ENCODE data around the gene SMPD3. TPM values are rescaled to one million over a fixed set of nuclear protein-coding genes. Genes with fewer than 3 reads are reported as not detected.

SMPD3 gene
- total RNA-seq, 1 donor from 2014 or later, result 64.8 TPM

DNA sequence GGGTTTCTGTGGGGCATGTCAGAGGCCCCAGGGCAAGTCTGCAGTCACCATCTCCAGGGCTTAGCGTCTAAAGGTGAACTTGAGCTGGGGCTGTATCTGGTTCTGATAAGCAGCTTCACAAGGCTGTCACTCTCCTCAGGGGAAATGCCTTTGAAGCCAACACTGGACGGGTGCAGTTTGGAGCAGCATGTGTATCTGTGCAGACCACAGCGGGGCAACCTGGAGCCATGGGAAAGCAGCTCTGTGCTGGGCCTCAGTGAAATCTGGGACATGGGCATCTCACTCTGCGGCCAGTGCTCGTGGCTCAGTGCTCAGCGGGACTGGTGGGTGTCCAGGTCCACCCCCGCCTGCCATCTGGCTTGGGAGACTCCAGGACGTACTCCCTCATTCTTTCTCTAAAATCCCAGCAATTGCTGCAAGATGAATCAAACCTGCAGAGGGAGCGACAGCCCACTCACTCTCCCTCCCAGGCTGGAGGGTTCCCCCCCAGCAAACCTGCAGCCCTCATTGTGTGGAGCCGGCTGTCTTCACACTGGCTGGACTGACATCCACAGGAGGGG lies 74.0 kb downstream of the SMPD3 start:
- DNase-seq (ENCODE audit: low spot score in 2 of 2), result no peak
- FAIRE-seq, result no peak

DNA sequence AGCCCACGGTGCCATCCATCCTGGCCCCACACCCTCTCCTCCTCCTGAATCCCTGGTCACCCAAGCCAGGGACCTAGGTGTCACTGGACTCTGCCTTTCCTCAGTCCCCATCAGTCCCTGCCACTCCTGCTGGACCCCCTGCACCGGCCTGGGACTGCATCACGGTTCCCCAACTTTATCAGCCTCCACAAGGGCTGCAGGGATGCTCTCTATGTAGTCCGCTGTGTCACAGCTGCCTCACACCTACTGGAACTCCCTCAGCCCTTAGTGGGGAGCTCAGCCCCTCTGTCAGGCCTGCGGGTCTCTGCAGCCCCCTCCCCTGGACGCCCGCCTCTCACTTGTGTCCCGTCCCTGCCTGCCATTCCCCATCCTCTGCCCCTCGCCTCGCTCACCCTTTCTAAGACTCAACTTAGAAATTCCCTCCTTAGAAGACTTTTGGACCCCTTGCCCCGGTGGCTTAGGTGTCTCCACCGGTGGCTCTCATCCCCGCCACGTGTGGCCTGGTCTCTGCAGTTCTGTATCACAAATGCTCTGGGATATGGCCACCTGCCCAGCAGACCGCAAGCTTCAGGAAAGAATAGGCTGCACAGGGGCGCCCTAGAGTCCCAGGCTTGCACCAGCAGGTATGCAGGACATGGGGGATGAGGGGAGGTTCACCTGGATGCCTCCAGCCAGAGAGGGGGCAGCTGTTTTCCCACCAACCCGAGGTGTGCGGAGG lies 74.6 kb downstream of the SMPD3 start:
- FAIRE-seq, result no peak
- DNase-seq (ENCODE audit: low spot score in 2 of 2), result no peak

DNA sequence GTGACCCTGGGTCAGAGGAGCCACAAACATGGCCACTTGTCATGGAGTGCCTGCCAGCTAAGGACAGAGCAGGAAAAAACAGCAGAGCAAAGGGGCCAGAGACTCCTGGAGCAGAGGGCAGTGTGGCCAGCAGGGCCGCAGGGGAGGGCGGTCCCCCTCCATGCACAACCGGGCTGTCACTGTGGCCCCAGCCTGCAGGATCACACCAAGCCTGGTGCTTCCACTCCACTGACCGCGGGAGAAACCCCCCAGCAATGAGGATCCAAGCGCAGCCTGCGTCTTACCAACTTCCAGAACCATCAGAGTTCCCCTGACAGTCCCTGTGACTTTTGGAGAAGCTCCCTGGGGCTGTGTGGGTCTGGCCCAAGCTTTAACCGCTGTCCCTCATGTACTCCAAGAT lies 75.5 kb downstream of the SMPD3 start:
- FAIRE-seq (no peak), DNase-seq (ENCODE audit: low spot score in 2 of 2) (no peak)

DNA sequence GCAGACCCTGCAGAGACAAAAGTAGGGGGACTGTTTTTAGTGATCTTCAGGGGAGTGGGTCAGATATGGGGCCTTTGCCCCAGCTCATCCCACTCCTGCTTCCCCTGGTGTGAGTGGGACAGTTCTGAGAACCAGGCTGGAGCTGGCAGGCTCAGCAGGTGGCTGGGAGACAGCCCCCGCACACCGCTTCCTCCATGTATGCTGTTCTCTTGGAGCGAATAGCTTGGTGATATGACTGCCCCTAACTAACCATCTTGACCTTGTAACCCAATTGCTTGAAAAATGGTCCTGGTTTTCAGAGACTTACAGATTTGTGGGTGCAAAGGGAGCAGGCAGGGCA lies 76.0 kb downstream of the SMPD3 start:
- FAIRE-seq, result no peak

DNA sequence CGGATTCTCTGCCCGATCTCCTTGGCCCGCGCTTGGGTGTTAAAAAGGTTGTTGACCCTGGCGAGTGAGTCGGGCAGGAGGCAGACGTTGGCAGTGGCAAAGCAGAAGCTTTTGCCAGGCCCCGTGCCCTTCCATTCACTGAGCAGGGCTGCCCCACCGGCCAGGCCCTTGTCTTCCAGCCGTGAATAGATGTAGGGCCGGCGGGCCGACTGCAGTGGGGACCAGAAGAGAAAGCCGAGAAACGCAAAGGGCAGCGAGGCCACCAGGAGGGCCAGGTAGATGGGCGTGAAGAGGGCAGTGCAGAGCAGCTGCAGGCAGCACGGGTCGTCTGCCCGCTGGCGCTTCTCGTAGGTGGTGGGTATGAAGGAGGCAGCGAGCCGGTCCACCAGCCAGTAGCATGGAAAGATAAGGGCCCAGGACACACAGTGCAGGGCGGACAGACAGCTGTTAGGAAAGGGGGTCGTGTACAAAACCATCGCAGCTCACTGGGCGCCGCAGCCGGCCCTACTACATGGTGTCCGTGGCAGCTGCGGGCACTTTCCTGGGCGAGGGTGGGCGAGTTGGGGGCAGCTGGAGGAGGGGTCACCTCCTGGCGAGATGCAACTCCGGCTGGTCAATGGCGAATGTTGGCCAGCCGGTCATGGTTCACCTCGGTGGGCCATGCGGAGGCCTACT lies 76.5 kb downstream of the SMPD3 start:
- FAIRE-seq (no peak), DNase-seq (ENCODE audit: low spot score in 2 of 2) (no peak)

More for the DNA sequence above, 76.0 kb downstream of the SMPD3 start:
- no peak for DNase-seq (ENCODE audit: low spot score in 2 of 2)

DNA sequence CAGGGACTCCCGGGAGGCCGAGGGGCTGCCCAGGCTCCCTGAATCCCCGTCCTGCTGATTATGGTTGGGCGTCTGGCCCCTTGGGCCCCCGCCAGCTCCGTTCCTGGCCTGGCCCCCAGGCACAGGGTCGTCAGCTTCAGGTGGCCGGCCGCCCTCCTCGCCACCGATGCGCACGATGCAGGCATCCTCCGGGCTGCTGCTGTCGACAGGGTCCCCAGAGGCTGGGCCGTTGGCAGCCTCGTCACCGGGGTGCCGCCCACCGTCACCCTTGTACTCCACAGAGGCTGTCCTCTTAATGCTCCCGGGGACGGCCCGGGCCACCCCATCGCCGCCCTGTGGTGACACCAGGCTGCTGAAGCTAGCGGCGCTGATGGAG lies 77.0 kb downstream of the SMPD3 start:
- no peak for DNase-seq (ENCODE audit: low spot score in 2 of 2)
- no peak for FAIRE-seq

DNA sequence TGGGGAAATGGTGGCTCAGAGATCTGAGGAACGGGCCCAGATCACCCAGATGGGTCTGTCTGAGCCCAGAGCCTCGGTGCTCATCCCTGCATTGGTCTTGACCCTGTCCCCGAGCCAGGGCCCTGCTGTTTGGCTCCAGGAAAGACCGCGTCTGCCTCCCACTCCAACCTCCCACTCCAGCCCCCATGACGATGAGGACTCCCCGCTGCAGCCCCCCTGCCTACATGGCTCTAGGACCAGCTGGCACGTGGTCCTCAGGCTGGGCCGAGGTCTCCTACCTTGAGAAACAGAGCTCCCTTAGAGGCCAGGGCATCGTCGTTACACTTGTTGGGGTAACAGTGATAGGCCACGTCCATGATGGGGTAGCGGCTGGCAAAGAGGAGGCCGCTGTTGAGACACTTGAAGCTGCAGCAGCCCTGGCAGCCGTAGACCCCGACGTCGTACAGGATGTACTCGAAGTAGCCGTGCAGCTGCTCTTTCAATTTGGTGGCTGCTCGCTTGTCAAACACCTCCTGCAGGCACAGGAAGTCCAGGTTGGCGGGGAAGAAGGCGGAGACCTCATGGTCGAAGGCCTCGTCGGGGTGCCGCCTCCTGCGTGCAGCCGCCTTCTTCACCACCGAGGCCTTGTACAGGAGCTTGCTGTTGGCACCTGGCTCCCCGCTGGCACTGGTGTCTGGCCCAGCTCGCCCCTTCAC lies 77.6 kb downstream of the SMPD3 start:
- no peak for DNase-seq (ENCODE audit: low spot score in 2 of 2)
- no peak for FAIRE-seq

DNA sequence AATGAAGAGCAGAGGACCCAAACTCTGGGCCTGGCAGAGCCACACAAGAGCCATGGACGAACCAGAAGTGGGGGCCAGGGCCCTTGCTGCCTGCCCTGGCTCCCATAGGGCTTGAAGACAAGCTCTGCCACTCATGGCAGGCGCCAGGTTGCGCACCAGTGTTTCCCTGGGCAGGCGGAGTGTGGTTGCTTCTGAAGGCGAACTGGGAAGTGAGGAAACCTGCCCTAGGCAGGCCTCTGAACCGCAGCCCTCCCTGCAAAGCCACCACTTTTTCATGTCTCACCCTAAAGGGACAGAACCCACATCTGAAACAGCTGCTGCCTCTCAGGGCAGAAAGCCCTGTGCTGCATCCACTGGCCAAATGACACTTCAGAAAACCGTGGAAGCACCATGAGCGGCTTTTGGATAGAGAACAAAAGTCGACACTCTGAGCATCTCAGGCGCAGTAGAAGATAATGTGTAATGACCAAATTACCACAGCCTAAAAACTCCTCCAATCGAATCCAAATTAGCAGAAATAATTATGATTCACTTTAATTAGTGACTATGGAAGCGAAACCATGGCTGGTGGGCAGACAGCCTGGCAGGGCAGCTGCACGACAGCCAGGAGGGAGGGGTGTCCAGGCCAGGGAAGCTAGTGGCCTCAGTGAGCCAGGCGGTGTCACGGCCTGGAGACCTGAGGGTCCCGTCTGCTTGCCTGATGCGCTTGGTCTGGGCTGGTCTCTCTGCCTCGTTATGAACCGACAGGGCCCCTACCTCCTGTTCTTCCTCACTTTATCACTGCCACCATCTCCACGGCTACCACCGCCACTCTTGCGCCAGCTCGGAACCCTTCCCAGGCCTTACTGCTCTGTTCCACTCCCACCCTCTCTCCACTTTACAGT lies 78.4 kb downstream of the SMPD3 start:
- FAIRE-seq (no peak), DNase-seq (ENCODE audit: low spot score in 2 of 2) (no peak)

DNA sequence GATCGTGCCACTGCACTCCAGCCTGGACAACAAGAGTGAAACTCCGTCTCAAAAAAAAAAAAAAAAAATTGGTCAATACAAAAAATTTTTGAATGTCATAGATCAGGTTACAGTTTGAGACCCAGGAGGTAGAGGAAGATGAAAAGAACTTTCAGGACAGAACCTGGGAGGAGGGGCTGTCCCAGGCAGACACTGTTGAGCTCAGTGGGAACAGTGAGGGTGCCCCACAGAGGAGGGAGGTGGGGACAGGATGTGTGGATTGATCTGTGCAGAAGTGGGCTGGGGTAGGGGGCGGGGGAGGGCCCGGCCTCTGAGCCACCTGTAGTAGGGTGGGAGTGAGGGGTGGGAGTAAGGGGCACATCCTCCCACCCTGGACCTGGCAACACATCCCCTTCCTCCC lies 79.1 kb downstream of the SMPD3 start:
- DNase-seq (ENCODE audit: low spot score in 2 of 2), result no peak
- FAIRE-seq, result no peak

DNA sequence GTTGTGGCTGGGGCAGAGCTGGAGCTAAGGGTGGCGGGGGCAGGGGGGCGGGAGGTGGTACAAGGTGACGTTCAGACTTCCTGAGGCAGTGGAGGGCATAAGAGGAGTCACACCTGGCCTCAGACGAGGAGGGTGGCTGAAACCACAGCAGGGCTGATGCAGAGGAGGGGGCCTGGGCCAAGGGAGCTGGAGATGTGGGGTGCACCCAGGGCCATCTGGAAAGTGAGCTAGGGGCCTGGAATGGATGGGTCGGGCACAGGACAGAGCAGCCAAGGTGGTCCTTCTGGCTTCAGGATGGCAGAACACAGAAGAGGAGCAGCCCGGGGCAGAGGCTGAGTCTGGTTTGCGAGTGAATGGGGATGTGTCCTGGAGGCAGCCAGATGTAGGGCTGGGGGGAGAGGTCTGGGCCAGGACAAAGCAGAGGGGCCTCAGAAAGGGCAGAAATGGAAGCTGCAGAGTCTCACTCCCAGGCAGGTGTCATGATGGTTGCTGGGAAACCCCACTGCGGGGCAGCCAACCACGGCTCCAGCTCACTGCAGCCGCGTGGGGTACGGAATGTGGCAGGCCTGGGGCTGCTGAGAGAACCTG lies 79.9 kb downstream of the SMPD3 start:
- DNase-seq (ENCODE audit: low spot score in 2 of 2) (no peak), FAIRE-seq (no peak)

DNA sequence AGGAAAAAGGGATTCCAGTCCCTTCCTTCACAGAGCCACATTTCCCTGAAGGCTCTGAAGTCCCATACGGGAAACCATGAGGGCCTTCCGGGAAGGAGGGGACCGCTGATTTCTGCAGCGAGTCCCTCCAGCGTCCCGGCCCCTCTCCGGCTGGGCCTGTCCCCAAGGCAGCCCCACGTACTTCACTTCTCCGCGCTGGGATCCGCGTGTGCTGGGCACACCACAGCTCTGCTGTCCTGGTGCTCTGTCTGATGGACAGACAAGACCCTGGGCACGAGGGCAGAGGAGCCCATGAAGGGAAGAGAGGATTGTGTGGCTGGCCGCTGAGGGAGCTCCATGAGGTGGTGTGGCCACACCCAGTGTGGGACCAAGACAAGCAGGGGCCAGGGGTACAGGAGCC lies 80.4 kb downstream of the SMPD3 start:
- no peak for FAIRE-seq
- DNase-seq (ENCODE audit: low spot score in 2 of 2), result no peak

DNA sequence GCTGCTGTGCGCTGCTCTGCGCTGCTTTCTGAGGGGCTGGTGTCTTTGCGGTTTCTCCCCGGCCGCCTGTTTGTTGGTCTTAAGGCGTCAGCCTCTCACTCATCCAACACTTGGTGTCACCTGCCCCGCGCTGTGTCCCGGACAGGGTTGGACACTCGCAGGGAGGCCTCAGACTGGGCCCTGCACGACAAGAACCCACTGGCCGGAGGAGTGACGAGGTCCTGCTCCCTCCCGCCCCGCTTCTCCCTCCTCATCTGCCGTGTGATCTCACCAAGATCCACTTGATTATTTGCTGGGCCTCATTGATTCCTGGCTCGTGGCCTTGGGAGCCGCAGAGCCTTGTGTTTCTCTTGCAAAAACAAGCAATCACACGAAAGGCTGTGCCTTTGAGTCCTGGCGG lies 80.9 kb downstream of the SMPD3 start:
- FAIRE-seq (no peak), DNase-seq (ENCODE audit: low spot score in 2 of 2) (no peak)

DNA sequence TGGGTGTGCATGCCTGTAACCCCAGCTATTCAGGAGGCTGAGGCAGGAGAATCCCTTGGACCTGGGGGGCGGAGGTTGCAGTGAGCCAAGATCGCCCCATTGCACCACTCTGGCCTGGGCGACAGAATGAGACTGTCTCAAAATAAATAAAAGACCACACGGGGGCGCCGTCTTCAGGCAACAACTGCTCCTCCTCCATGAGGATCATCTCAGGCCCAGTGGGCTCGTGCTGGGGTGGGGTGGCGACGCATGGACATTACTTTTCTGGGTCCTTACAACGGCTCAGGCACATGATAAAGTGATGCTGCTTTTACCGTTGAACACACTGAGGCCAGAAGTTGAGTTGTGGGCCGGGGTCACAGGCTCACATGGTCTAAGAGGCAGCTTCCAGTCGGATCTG lies 81.3 kb downstream of the SMPD3 start:
- FAIRE-seq (no peak), DNase-seq (ENCODE audit: low spot score in 2 of 2) (no peak)

DNA sequence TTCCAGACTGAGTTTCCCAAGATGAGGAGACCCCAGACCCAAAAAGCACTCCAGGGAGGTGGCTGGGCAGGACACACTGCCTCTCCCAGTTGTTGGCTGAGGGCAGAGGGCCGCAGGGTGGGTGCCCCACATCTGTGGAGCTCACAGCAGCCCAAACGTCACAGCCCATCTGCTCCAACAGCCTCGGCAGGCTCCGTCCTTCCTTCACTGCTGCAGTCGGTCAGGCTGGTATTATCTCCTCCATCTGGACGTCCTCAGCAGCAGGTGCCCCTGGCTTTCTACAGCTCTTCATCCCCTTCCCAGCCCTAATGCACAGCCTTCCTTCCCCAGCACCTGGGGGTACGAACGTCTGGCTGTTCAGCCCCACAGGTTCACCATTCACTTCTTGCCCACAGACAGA lies 82.2 kb downstream of the SMPD3 start:
- DNase-seq (ENCODE audit: low spot score in 2 of 2) (no peak), FAIRE-seq (no peak)

DNA sequence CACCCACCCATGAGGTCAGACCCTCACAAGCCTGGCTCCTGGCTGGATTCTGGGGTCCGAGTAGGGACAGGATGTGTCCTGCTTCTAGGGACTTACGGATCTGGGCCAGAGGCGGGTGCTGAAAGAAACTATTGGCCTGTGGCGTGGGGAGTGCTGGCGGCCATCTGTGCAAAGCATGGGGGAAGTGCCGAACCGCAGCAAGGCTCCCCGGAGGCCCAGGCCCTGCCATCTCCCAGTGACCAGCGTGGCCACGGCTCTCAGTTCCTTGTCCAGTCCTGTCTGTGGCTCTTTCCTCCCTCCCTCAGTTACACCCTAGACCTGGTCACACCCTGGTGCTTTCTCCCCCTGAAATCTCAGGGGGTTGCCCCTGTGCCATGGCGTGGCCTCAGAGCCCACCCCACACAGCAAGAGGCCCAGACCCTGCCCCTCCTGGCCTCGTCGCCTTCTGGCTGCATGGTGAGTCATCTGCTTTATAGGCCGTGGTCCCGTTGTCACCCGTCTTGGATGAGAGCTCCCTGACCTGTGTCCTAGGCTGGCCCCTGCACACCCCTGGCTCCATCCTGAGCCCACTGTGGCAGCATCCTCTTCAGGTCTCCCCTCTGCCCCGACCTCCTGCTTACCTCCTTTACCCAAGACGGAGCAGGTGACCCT lies 83.0 kb downstream of the SMPD3 start:
- no peak for FAIRE-seq
- DNase-seq (ENCODE audit: low spot score in 2 of 2), result no peak

DNA sequence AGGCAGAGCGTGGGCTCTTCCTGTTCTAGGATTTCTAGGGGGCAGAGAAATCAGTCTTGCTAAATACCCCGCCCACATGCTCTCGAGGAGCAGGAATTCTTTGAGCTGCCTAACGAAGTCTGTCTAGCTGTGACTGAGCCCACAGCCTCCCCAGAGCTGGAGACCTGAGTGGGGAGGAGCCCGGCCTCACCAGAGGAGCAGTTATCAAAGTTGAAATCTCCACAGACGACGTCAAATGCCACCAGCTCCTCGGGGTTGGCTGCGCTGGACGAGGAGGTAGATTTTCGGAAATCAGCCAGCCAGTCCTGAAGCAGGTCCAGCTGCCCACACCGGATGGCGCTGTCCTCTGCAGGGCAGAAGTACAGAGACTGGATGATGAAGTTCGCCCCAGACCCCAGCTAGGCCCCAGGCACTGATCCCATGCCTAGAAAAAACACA lies 83.7 kb downstream of the SMPD3 start:
- FAIRE-seq, result no peak

DNA sequence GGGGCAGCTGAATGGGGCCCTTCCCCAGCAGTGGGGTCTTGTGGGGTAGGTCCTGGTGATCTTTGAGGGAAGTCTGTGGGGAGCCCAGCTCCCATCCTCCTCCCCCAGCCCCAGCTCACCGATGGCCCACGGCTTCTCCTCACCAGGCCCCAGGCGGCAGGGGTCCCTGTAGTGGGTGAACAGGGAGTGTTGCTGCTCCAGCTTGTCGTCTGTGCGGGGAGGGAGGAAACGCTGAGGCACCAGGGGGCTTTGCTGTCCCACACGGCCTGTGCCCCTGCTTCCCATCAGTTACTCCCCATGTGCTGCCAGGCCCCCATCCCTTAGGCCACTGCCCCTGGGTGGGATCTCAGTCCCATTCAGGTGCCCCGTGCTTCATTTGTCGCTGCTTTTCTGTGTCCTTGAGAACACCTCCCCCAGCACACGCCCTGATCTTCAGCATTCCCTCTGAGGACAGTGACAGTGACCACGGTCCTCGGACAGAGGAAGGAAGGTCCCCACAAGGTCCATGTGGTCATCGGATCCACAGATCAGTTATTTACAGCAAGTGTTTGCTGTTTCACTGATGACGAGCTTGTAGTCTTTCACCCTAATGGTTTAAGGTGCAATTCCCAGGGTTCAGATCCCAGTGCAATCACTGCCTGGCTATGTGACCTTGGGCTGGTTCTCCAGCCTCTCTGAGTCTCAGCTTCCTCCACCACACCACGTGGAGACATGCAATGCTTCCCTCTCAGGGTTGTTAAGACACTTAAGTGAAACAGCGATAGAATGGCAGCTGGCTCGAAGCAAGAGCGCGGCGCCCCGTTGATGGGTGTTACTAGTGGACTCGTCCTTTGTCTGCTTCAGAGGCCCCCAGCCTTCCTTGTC lies 84.4 kb downstream of the SMPD3 start:
- DNase-seq (ENCODE audit: low spot score in 2 of 2) (no peak), FAIRE-seq (no peak)

More for the DNA sequence above, 83.7 kb downstream of the SMPD3 start:
- no peak for DNase-seq (ENCODE audit: low spot score in 2 of 2)

DNA sequence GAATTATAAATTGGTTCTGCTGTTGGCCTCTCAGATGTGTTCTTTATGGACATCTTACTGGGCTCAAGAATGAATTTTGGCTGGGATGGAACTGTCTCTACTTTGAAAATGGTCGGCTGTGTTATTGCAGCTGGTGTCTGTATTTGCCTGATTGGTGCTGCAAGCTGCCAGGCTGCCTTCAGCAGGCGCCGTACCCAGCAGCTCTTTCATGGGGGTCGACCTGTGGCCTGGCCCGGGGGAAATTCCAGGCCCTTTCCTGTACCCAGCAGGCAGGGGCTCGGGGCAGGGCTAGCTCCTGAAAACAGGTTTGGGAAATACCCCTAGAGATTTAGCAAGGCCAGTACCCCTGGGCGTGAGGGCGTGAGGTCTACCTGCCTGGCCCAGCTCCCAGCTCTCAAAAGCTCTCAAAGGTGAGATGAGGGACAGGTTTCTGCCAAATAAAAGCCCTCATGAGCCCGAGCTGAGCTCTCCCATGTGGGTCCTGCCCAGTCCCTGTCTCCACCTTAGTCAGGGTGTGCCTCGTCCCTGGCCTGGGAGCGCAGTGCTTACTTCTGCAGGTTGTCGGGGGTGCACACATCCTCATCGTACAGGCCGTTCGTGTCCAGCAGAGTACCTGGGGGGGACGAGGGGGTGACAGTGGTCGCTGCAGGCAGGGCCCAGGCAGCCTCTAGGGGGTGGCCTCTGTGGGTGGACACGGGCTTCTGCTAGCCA lies 85.2 kb downstream of the SMPD3 start:
- FAIRE-seq (no peak), DNase-seq (ENCODE audit: low spot score in 2 of 2) (no peak)
